Measurements from ENCODE around the gene KAT2A. TPM values are rescaled to one million over a fixed set of nuclear protein-coding genes. Genes with fewer than 3 reads are reported as not detected.

Gene KAT2A
- total and polyA plus RNA-seq, 9 of the 15 experiments (the other 6 are each of a cell fraction or from before 2014, with no cell fraction given) = 1.5 to 80.4 (median 31.9) TPM

DNA sequence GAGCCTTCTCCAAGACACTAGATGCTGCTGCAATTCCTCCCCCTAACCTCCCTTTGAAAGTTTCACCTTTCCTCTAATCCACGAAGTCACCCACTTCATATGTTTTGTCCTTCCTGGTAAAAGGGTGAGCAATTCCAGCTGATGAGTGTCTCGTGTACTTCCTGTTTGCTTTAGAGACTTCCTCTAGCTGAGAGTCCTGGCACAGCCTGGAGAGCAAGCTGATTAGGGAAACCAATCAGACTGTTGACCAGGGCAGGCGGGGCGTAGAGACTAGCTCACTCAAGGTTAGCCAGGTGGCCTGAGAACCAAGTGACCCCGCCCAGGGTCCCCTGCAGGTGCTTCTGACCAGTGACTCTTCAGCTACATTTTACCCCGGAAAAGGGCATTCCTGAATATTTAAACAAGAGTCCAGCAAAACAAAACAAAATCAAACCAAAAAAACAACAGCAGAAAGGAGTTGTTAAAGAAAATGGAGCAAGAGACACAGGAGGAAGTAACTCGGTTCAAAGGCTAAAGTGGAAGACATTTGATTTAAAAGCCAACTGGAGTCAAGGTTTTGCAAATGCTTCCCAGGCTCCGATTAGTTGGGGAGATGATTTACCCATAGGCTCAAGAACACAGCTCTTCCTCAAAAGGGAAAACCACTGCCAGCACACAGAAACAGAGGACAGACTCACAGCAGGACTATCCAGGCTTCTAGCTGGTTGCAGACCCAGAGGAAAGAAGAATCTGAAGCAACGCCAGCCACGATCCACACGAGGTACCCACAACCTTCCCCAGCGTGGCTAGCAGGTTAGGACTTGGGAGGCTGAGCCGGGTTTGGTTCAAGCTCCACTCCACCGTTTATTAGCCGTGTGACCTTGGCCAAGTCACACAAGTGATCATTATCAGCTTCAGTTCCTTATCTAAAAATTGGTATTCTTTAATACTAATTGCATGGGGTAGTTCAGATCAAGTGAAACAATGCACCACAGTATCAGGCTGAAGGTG, 14.8 kb upstream of the KAT2A start (continued):
- TF ChIP-seq EP400 (IDR thresholded peaks at IDR 0.05) (no peak), ZNF79 (CRISPR knock-in tag; IDR thresholded peaks at IDR 0.05; ENCODE audit: low read depth) (peak; percentile 77), SIRT6 (IDR thresholded peaks at IDR 0.05; ENCODE audit: low read depth, low read length) (no peak), CREM (IDR thresholded peaks at IDR 0.05; ENCODE audit: low read depth) (no peak), PRDM10 (IDR thresholded peaks at IDR 0.05; ENCODE audit: partially characterized antibody) (no peak)

DNA sequence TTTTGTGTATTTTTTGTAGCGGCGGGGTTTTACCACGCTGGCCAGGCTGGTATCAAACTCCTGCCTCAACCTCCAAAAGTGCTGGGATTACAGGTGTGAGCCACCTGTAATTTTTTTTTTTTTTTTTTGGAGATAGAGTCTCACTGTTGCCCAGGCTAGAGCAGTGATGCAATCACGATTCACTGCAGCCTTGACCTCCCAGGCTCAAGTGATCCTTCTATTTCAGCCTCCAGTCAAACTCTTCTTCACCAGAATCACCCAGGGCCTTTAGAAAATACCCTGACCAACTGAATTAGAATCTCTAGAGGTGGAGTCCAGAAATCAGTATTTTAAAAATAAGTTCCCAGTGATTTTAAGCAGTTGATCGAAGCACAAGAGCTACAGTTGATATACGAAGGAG, 14.0 kb upstream of the KAT2A start:
- CTCF ChIA-PET (ENCODE audit: low intra/inter-chr PET ratio) = no interaction called here
- Histone ChIP-seq H3K36me3 (ENCODE audit: control insufficient read depth, insufficient read depth, low read length) (peaks cover 85% of the 10 kb centered on the region), H3K4me2 (ENCODE audit: insufficient read depth, low read length) (no peak overlapping the region), H4K20me1 (replicated peaks; ENCODE audit: control insufficient read depth, insufficient read depth, low read length) (peaks cover 9% of the 10 kb centered on the region; the same call in 1 of the 2 replicates), H3K4me3 (no peak overlapping the region), H3K9me3 (replicated peaks; ENCODE audit: control insufficient read depth, insufficient read depth, low read depth, low read length) (no peaks in the 10 kb centered on the region), H2AFZ (ENCODE audit: low read depth, low read length) (no peak overlapping the region), H3K4me1 (replicated peaks in 1 of 2; ENCODE audit: control insufficient read depth in 2 of 2, insufficient read depth in 2 of 2, low read length in 2 of 2) (peaks cover 9 to 11% of the 10 kb centered on the region in 2 experiments; a peak in 3 of 5 replicates), H3K27me3 (ENCODE audit: control insufficient read depth in 2 of 2, insufficient read depth in 2 of 2, low read length in 2 of 2) (no peaks in the 10 kb centered on the region), H3K79me2 (ENCODE audit: control insufficient read depth, insufficient read depth, low read length) (peaks cover 84% of the 10 kb centered on the region), H3K27ac (ENCODE audit: extremely low read depth, low read depth, low read length) (peak overlapping the region; percentile 34; the same call in 1 of the 3 replicates), H3K9me1 (ENCODE audit: control insufficient read depth, insufficient read depth, low read length) (peaks cover 9% of the 10 kb centered on the region), H3K9ac (ENCODE audit: insufficient read depth in 1 of 2, low read depth in 2 of 2, low read length in 2 of 2) (no peak overlapping the region)
- BruUV-seq (replicated peaks) = no TSS peak
- intact Hi-C loops (cut with micrococcal nuclease) (no loop called here), in situ Hi-C loops (cut with MboI) (no loop called here)
- no peak for FAIRE-seq
- no peak for ATAC-seq
- POLR2A ChIA-PET = interaction anchor here (0.9 to 1.2 kb wide), 4 partner anchors 16 to 109 kb away, joined by 3 to 4 read pairs (median 4); partner anchors contain the start of gene KCNH4
- DNase-seq (ENCODE audit: extremely low read depth in 1 of 4, low spot score in 3 of 4) = no peak
- 87% methylated on average over 6 of the region's 6 CpGs for WGBS (ENCODE audit: insufficient coverage, low coverage, missing lambda C conversion rate)
- TF ChIP-seq CEBPG (CRISPR knock-in tag; IDR thresholded peaks at IDR 0.05) = no peak
- peak in 1 of 2 experiments; percentile 47; a peak in 2 of 4 replicates for TF ChIP-seq CEBPG (tag; conservative IDR thresholded peaks at IDR 0.05 in 1 of 2, IDR thresholded peaks at IDR 0.05 in 1 of 2)
- TF ChIP-seq, protein P1, sequence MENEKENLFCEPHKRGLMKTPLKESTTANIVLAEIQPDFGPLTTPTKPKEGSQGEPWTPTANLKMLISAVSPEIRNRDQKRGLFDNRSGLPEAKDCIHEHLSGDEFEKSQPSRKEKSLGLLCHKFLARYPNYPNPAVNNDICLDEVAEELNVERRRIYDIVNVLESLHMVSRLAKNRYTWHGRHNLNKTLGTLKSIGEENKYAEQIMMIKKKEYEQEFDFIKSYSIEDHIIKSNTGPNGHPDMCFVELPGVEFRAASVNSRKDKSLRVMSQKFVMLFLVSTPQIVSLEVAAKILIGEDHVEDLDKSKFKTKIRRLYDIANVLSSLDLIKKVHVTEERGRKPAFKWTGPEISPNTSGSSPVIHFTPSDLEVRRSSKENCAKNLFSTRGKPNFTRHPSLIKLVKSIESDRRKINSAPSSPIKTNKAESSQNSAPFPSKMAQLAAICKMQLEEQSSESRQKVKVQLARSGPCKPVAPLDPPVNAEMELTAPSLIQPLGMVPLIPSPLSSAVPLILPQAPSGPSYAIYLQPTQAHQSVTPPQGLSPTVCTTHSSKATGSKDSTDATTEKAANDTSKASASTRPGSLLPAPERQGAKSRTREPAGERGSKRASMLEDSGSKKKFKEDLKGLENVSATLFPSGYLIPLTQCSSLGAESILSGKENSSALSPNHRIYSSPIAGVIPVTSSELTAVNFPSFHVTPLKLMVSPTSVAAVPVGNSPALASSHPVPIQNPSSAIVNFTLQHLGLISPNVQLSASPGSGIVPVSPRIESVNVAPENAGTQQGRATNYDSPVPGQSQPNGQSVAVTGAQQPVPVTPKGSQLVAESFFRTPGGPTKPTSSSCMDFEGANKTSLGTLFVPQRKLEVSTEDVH (IDR thresholded peaks at IDR 0.05; ENCODE audit: low read depth, partially characterized antibody) = no peak
- TF ChIP-seq POLR3G (IDR thresholded peaks at IDR 0.05; ENCODE audit: extremely low read depth, insufficient read length, insufficient replicate concordance) = no peak
